Regular cardiac myocyte (primary cell): ENCODE measurements around the gene PLCD4. TPM values are rescaled to one million over a fixed set of nuclear protein-coding genes. Genes with fewer than 3 reads are reported as not detected.

Source experiments
- total RNA-seq: library from RNA; depleted of rRNA; stranded (reverse); fragments of >200 nt; gene quantifications from 2 replicates; pipeline ENCODE4 v1.2.3, GENCODE V29; 2014

PLCD4 gene
- total RNA-seq = 2.3 and 3.1 TPM in 2 replicates

DNA sequence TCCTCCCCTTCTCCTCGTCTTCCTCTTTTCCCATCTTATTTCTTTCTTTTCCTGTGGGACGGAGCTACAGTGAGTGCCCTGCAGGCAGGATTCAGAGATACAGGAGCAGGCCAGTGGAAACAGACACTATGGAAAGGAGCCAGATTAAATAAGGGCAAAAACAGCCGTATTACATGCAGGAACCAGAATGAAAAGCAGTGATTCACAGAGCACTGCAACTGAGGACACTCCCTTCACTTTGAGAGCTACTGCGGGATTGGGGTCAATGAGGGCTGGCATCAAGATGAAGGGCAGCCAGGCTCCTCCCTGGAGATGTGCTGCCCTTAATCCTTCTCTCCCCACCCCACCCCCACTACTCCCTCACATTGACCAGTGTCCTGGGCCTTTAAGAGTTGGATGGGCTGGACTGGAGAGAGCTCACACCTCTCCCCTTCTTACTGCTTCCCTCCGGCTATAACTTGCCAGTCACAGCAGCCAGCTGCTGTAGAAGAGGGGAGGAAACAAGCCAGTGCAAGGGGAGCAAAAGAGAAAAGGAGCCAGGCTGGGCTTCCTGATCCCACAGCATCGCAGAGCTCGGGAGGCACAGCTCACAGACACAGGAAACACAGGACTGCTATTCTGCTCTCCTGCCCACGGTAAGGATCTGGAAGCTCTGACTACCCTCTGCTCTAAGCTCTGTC is at the start of gene PLCD4:
Gene PLCD4, plus strand, starts transcription at position 464 of the 680 bp plus-strand sequence. CDS start 7,841 bp downstream, outside the sequence.

DNA sequence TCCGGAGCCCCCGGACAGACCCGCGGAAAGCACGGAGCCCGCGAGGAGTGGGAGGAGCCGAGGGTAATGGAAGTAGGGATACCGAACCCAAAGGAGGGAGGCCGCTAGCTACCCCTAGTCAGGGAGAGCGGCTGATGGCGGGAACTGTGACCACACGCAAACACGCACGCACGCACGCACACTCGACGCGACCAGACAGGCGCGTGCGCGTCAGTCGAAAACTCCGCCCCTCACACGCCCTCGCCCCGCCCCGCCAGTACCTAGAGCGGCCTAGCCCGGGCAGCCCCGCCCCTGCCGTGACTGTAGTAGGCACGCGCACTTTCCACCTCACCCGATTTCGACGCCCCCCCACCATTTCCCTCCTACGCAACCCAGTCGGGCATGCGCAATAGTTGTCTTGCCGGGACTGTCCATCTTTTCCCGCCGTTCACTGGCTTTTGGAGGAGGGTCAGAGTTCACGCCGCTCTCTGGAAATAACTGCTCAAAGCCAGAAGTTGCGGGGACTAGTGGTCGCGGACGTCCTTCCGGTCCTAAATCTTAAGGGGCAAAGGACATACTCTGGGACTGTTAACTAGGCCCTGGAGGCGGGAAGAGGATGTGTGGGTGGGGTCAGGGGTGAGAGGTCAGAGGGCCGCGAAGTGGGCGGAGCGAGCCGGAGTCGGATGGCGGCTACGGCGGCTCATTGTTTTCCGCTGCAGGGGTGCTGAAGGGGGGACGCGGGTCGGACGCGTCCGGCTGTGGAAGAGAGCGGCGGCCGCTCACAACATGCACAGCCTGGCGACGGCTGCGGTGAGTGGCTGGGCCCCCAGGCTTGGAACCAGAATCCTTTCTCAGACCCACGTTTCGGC is 39.3 kb upstream of the PLCD4 start, which contains the start of the genes CNOT9 and USP37:
Gene CNOT9, plus strand, starts transcription at position 650 of the 848 bp plus-strand sequence. Its CDS starts 116 bp downstream, at position 766.
Gene USP37, minus strand, starts transcription at position 162 of the 848 bp plus-strand sequence. CDS start 9,698 bp downstream, outside the sequence.

DNA sequence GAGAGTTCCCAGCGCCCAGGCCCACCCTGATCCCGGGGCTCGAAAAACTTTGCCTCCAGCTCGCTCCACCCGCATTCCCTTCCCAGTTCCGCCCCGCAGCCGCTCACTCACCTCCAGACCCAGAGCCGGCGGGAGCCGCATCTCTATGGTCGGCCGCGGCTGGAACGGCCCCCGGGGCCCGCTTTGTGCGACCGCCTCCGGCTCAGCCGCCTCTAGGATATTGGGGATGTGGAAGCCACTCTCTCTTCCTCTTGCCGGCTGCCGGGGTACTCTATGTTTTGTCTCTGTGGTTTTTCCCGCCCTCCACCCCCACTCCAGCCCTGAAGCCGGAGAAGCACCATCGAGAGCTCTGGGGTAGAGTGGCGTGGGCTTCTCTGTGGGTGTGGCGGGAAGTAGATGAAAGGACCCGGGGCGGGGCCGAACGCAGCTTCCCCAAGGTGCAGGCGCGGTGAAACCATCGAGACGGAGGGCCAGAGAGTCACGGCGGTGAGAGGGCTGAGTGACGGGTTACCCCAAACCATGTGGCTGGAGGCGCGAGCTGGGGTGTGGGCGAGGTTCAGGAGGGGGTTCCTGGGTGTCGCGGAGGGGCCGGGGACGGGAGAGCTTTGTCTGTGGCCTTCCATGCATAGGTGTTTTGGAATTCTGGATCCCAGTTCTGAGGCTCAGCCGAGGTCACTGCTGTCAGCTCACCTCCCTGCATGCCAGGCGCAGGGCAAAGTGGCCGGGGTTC is 51.7 kb downstream of the PLCD4 start, which contains the start of the genes BCS1L and ZNF142:
Gene BCS1L, plus strand, starts transcription at position 426 of the 730 bp plus-strand sequence. CDS start 1,305 bp downstream, outside the sequence.
Gene ZNF142, minus strand, starts transcription at position 366 of the 730 bp plus-strand sequence. CDS start 3,194 bp downstream, outside the sequence.

DNA sequence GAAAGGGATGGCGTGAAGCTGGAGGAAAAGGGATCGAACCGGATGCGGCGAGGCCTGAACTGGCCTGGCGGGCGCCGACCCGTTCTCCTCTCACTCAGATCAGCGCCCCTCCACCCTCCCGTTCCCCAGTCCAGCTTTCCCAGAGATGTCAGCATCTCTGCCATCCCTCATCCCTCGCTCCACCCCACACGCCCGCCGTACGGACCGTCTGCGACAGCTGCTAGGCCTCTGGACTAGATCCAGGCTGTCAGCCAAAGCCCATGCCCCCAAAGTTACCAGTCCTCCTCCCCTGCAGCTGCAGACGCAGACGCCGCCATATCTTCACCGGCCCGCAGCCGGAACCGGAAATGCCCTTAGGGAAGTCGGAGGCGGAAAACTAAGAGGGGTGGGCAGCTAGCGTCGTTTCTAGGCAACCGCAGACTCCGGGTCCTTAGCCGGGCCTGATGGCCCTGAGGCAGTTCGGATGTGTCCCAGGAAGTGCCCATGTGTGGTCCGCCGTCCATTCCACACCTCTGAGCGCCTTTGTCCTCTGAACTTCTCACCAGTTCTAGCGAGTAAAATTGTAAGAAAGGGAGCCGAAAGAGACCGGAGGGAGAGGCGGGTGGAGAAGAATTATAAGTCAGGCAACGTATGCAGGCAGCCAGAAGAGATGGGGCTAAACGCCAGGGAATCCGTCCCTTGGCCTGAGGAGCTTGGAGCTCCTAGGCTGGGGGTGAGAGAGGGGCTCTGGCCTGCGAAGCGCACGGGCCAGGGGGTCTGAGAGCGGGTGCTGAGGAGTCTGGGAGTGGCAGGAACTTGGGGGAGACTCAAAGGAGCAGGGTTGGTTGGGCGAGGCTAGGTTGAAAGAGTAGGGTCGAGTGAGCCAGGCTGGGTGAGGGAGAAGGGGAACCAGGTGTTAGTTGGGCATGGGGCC is 64.2 kb downstream of the PLCD4 start, which contains the start of the genes RNF25 and STK36:
Gene RNF25, minus strand, starts transcription at position 349 of the 913 bp plus-strand sequence. Its CDS starts 32 bp downstream, at position 317.
Gene STK36, plus strand, starts transcription at position 433 of the 913 bp plus-strand sequence. CDS start 744 bp downstream, outside the sequence.

Other genes starting within 250 kb of the PLCD4 start
- gene SLC11A1, start 225.6 kb upstream of the PLCD4 start, total RNA-seq = 0.19 and 0.28 TPM in 2 replicates
- gene CTDSP1, start 208.0 kb upstream of the PLCD4 start, total RNA-seq = 40.8 and 50.7 TPM in 2 replicates
- gene VIL1, start 188.8 kb upstream of the PLCD4 start, total RNA-seq = under 0.01 TPM in 2 replicates
- 13.4 and 18.9 TPM in 2 replicates for gene USP37, start 39.5 kb upstream of the PLCD4 start, total RNA-seq
- 35.8 and 68.2 TPM in 2 replicates for gene CNOT9, start 39.1 kb upstream of the PLCD4 start, total RNA-seq
- 4.8 and 7.5 TPM in 2 replicates for gene ZNF142, start 51.7 kb downstream of the PLCD4 start, total RNA-seq
- 22.8 and 59.8 TPM in 2 replicates for gene BCS1L, start 51.8 kb downstream of the PLCD4 start, total RNA-seq
- gene RNF25, start 64.1 kb downstream of the PLCD4 start, total RNA-seq = 24.5 and 33.2 TPM in 2 replicates
- gene STK36, start 64.2 kb downstream of the PLCD4 start, total RNA-seq = 11.9 and 41.7 TPM in 2 replicates
- 2.8 and 8.1 TPM in 2 replicates for gene TTLL4, start 102.9 kb downstream of the PLCD4 start, total RNA-seq
- gene CYP27A1, start 174.2 kb downstream of the PLCD4 start, total RNA-seq = 0.58 and 2.0 TPM in 2 replicates
- under 0.01 TPM in 1 of 2 replicates, not detected in the other for gene PRKAG3, start 223.9 kb downstream of the PLCD4 start, total RNA-seq